ENCODE results near the gene LMTK3.

LMTK3 gene

GRCh38 chr19:48468772-48469288 lies 42.8 kb downstream of the LMTK3 start:
- peak; percentile 100 for DNase-seq

- DNase-seq = no peak
These were observed 44.9 kb downstream of the LMTK3 start for GRCh38 chr19:48466561-48467325.

DNA sequence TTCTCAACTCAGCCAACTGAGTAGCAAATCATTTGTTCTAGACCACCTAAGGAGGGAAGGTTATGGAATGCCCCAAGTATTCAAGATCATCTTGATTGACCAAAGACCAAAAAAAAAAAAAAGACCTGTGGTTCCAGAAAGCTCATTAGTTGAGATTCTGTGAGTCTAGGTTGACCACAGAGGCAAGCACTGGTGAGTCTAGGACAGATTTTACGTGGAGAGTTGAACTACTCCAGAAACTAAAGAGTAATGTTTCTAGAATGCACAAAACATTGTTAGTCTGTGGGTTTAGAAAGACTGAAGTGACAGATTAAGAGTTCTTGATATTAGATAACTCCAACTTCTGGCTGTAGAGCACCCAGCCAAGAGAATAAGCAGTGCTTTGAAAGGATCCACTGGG lies 46.4 kb downstream of the LMTK3 start:
- no peak for DNase-seq

- DNase-seq = peak; percentile 69
These were observed 49.5 kb downstream of the LMTK3 start for GRCh38 chr19:48461982-48462655.

- no peak for DNase-seq
These were observed 50.0 kb downstream of the LMTK3 start for GRCh38 chr19:48461651-48461981.

GRCh38 chr19:48458016-48458415 lies 53.6 kb downstream of the LMTK3 start:
- no peak for DNase-seq

GRCh38 chr19:48456864-48457263 lies 54.8 kb downstream of the LMTK3 start:
- DNase-seq = no peak

DNA sequence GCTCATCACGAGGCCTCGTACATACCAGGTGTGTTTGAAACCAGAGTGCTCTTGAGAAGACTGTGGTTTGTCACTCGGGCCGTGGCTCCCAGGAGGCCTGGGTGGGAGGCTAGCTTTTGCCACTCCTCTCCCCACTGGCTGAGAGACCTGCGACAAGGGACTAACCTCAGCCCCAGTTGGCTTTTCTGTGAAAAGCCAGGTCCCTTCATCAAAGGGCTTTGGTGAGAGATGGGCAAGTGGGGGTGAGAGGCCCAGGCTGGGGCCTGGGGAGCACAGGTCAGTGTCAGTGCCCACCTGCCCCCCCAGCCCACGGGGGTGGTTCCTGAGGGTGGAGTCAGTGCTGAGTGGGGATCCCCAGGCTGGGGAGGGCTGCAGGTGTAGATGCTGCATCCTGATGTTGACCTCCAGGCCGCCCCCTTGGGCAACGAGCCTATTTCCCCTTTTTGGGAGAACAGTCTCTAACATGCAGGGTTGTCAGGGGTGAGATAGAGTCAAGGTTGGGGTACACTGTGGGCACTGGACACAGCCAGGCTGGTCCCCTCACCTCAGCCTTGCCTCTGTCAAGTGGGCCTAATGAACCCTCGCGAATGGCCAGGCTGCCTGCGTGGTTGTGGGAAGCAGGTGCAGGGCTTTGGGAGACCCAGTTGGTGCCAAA lies 55.6 kb downstream of the LMTK3 start:
- DNase-seq = no peak

- DNase-seq = no peak
These were observed 56.3 kb downstream of the LMTK3 start, which contains the start of gene KCNJ14 for GRCh38 chr19:48455171-48455907. Gene KCNJ14 (plus strand): TSS chr19:48455574. CDS start chr19:48461725, 6,151 bp downstream.

DNA sequence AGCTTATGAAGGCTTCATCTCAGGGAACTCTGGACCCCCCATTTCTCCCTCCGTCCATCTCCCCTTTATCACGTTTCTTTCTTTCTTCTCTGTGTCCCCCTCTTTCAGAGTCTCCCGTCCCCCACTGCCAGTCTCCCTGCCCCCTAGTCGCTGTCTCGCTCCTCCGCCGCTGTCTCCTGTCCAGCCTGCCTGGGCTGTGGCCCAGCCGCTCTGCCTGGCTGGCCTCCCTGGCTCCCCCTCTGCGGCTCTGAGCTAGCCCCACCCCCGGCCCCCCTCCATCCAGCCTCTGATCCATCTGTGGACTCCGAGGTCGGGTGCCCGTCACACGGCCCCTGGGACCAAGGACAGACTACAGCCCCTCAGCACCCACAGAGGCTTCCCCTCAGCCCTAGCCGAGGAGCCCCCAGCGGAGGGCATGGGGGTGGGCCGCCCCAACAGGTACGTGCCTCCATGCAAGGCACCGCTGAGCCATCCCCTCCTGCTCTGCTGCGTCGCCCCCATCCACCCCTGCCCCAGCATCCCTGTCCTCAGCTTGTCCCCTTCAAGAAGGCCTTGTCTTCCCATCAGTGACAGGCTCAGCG lies 57.4 kb downstream of the LMTK3 start:
- DNase-seq = no peak

GRCh38 chr19:48452289-48453190 lies 59.1 kb downstream of the LMTK3 start:
- no peak for DNase-seq

- no peak for DNase-seq
These were observed 60.0 kb downstream of the LMTK3 start for GRCh38 chr19:48451624-48452023.

GRCh38 chr19:48450863-48451262 lies 60.8 kb downstream of the LMTK3 start:
- DNase-seq = no peak

DNA sequence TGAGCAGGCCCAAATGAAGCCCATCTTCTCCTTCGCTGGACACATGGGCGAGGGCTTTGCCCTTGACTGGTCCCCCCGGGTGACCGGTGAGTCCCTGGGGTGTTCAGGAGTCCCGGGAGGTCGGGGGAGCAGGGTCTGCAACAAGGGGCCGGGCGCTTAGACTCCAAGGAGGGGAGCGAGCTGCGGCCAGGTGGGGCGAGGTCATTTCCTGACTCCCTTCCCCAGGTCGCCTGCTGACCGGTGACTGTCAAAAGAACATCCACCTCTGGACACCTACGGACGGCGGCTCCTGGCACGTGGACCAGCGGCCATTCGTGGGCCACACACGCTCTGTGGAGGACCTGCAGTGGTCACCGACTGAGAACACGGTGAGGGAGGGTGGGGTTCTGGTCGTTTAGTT lies 61.2 kb downstream of the LMTK3 start:
- no peak for DNase-seq

GRCh38 chr19:48448563-48448962 lies 63.1 kb downstream of the LMTK3 start:
- DNase-seq = no peak

- DNase-seq = no peak
These were observed 65.1 kb downstream of the LMTK3 start for GRCh38 chr19:48446579-48446978.

- DNase-seq = peak; percentile 98
These were observed 65.8 kb downstream of the LMTK3 start, which contains the start of gene GRWD1 for GRCh38 chr19:48445606-48446481. Gene GRWD1 (plus strand): TSS chr19:48445983. CDS start chr19:48446006, 23 bp downstream.

DNA sequence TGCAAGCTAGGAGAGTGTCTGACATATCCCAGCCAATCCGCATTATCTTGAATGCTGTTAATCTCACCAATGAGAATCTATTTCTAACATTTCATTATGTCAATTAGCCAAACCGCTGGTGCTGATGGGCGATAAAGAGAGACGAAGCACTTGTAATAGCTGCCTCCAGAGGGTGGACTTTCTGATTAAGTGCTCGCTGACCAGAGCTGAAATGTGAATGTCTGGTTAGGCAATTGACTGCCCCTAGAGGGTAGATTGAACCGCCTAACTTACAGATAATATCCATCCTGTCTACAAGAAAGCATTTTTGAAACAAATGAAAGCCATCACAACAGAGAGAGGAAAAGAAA lies 66.4 kb downstream of the LMTK3 start:
- DNase-seq = peak; percentile 75

- DNase-seq = no peak
These were observed 66.8 kb downstream of the LMTK3 start for GRCh38 chr19:48444936-48445200.

GRCh38 chr19:48444129-48444935 lies 67.3 kb downstream of the LMTK3 start:
- DNase-seq = no peak

Measured in islet precursor cell (in vitro differentiated cells).